ENCODE measurements around the gene NDUFB2.
"Not testable (repeated sequence)": the region's sequence is repeated elsewhere in the genome, so short reads cannot be mapped to it uniquely, and the experiment has no call there.

The NDUFB2 gene

DNA sequence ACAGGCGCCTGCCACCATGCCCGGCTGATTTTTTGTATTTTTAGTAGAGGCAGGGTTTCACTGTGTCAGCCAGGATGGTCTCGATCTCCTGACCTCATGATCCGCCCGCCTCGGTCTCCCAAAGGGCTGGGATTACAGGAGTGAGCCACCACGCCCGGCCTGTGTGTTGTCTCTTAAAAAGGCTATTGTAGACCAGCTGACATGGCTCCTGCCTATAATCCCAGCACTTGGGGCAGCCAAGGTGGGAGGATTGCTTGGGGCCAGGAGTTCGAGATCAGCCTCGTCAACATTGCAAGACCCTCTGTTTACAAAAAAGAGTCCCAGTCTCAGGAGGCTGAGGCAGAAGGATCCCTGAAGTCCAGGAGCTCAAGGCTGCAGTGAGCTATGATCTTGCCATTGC, 2.7 kb upstream of the NDUFB2 start:
- DNase-seq: not testable (repeated sequence)

GRCh38 chr7:140694592-140694991, 1.9 kb upstream of the NDUFB2 start:
- DNase-seq: no peak

DNA sequence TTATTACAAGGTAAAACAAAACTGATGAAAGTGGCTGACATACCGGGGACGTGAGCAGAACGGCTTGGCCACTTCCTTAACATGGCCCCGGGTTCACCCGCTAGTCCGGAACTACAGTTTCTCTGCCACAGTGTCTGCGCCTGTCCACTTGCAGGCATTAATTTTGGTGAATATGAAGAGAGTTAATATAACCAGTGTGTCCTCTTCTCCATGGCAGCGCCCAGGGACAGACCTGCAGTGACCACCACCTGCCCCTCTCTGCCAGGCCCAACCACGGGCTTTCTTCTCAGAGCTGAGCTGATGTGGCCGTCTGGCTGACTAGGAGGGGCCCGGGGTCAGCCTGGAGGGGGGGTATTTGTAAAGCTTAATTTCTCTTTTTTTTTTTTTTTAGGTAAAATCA, 1.1 kb upstream of the NDUFB2 start:
- no peak for DNase-seq

- no peak for DNase-seq
These were observed 356 bp upstream of the NDUFB2 start for GRCh38 chr7:140696024-140696679.

- DNase-seq: no peak
These were observed 1.1 kb downstream of the NDUFB2 start for GRCh38 chr7:140697447-140698143.

GRCh38 chr7:140698477-140698876, 2.0 kb downstream of the NDUFB2 start:
- DNase-seq: no peak

GRCh38 chr7:140702774-140703173, 6.3 kb downstream of the NDUFB2 start:
- DNase-seq: no peak

- DNase-seq: no peak
These were observed 7.7 kb downstream of the NDUFB2 start for GRCh38 chr7:140704205-140704604.

GRCh38 chr7:140707132-140707531, 10.6 kb downstream of the NDUFB2 start:
- DNase-seq: no peak

DNA sequence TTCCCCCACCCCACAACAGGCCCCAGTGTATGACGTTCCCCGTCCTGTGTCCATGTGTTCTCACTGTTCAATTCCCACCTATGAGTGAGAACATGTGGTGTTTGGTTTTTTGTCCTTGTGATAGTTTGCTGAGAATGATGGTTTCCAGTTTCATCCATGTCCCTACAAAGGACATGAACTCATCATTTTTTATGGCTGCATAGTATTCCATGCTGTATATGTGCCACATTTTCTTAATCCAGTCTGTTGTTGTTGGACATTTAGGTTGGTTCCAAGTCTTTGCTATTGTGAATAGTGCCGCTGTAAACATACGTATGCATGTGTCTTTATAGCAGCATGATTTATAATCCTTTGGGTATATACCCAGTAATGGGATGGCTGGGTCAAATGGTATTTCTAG, 12.3 kb downstream of the NDUFB2 start:
- not testable (repeated sequence) for DNase-seq

- not testable (repeated sequence) for DNase-seq
These were observed 15.9 kb downstream of the NDUFB2 start for GRCh38 chr7:140712392-140712791.

DNA sequence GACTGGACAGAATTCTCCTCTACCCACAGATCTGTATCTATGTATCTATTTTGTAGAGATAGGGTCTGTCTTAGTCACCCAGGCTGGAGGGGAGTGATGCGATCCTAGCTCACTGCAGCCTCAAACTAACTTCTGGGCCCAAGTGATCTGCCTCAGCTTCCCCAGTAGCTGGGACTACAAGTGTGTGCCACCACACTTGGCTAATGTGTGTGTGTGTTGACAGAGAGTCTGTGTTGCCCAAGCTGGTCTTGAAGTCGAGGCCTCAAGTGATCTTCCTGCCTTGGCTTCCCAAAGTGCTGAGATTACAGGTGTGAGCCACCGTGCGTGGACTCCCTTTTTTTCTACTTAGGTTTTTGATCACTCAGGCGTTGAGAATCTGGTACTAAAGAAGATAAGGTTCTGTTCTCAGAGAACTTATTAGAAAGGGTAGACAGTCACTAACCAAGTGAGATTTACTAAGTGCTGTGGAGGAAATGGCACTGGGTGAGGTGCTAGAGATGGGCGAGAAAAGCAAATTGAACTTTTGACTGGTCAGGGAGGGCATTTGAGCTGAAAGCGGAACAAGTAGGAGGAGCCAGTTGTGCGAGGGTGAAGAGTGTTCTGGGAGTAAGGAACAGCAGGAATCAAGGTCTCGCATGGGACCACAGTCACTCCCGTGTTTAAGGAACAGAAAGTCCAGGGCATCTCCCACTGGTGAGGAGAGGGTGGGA, 18.0 kb downstream of the NDUFB2 start:
- no peak for DNase-seq

- no peak for DNase-seq
These were observed 23.2 kb downstream of the NDUFB2 start for GRCh38 chr7:140719721-140720120.

- DNase-seq: no peak
These were observed 25.7 kb downstream of the NDUFB2 start for GRCh38 chr7:140722254-140722653.

DNA sequence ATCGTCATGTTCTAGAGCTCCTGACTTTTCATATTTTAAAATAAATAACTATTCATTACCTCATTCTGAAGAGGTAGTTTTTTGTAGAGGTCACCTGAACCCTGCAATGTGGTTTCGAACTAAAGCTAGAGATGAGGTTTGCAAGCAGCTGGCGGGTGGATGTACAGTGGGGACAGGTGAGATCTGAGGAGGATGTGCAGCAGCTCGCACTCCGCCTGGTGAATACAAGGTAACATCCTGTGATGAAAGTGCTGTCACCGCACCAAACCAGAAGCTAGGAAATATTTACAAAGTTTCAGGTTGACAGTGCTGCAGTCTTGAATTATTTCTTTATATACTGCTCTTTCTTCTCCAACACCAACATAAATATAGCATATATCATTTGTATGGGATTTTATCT, 26.5 kb downstream of the NDUFB2 start:
- no peak for DNase-seq

- DNase-seq: no peak
These were observed 27.1 kb downstream of the NDUFB2 start for GRCh38 chr7:140723574-140723973.

DNA sequence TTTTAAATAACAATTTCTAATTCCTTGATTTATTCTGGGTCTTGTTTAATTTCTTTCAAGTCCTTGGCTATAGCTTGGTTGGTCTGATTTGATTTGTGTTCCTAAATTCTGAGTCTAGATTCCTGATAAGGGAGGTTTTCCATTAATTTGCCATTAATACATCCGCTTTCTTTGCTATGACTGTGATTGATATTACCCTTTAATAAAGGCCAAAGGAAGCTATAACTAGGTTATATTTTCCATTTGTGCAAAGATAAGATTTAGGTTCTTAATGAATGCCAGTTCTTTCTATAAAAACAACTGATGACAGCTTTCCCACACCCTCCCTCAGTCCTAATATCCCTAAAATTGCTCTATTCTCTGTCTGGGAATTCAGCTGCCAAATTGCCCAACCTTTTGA, 28.2 kb downstream of the NDUFB2 start:
- no peak for DNase-seq

- no peak for DNase-seq
These were observed 29.8 kb downstream of the NDUFB2 start for GRCh38 chr7:140726281-140726680.

GRCh38 chr7:140732416-140732815, 35.9 kb downstream of the NDUFB2 start:
- no peak for DNase-seq

GRCh38 chr7:140734096-140734495, 37.6 kb downstream of the NDUFB2 start:
- no peak for DNase-seq

GRCh38 chr7:140734729-140735128, 38.2 kb downstream of the NDUFB2 start:
- no peak for DNase-seq

GRCh38 chr7:140738280-140738679, 41.8 kb downstream of the NDUFB2 start:
- DNase-seq: no peak

DNA sequence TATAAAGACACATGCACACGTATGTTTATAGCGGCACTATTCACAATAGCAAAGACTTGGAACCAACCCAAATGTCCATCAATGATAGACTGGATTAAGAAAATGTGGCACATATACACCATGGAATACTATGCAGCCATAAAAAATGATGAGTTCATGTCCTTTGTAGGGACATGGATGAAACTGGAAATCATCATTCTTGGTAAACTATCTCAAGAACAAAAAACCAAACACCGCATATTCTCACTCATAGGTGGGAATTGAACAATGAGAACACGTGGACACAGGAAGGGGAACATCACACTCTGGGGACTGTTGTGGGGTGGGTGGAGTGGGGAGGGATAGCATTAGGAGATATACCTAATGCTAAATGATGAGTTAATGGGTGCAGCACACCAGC, 46.7 kb downstream of the NDUFB2 start:
- DNase-seq: not testable (repeated sequence)

DNA sequence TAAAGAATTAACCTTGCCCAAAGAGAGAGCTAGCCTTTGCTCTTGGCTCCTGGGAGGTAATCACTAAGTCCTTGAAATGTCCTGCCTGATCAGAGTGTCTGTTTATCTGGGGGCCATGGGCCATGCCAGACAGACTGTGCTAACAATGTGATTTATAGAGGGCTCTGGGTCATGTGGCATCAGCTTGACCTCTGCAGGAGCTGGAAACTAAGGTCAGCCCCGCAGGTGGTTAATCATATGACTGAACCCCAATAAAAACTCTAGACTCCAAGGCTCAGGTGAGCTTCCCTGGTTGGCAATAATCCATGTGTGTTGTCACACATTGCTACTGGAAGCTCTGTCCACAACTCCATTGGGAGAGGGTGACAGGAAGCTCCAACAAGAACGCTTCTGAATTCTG, 47.5 kb downstream of the NDUFB2 start:
- DNase-seq: no peak
